Measurements from ENCODE around the gene RASA3. TPM values are rescaled to one million over a fixed set of nuclear protein-coding genes. Genes with fewer than 3 reads are reported as not detected.

RASA3 gene
- total and polyA plus RNA-seq, 2 of the 8 experiments (the other 6 are each of a cell fraction or from before 2014, with no cell fraction given), result 7.5 to 21.9 TPM

- no peak for TF ChIP-seq ZNF274 (IDR thresholded peaks at IDR 0.05; ENCODE audit: borderline replicate concordance, extremely low read depth, low read length)
- TF ChIP-seq SRF (IDR thresholded peaks at IDR 0.05; ENCODE audit: low read depth, low read length), result no peak
- TF ChIP-seq YY1 (IDR thresholded peaks at IDR 0.05; ENCODE audit: low read depth, low read length), result no peak
- TF ChIP-seq EZH2 (IDR thresholded peaks at IDR 0.05; ENCODE audit: low read depth, low read length, severe bottlenecking), result no peak
- TF ChIP-seq ASH2L (IDR thresholded peaks at IDR 0.05; ENCODE audit: low read length), result no peak
- TF ChIP-seq TBP (IDR thresholded peaks at IDR 0.05; ENCODE audit: low read depth, low read length), result no peak
- no peak for TF ChIP-seq CTBP2 (IDR thresholded peaks at IDR 0.05; ENCODE audit: borderline replicate concordance, insufficient read depth, insufficient read length, low read length)
- TF ChIP-seq, protein P1, sequence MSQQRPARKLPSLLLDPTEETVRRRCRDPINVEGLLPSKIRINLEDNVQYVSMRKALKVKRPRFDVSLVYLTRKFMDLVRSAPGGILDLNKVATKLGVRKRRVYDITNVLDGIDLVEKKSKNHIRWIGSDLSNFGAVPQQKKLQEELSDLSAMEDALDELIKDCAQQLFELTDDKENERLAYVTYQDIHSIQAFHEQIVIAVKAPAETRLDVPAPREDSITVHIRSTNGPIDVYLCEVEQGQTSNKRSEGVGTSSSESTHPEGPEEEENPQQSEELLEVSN (IDR thresholded peaks at IDR 0.05), result no peak
Measured at GRCh38 chr13:113960276-113960948, 172.0 kb downstream of the RASA3 start (continued).
